HG02759 (cell line): ENCODE results near the gene SLC25A33.
"Not testable (repeated sequence)": the region's sequence is repeated elsewhere in the genome, so short reads cannot be mapped to it uniquely, and the experiment has no call there.

Experiments used
- ATAC-seq: cut with Tn5 transposase; IDR thresholded peaks from one replicate; pipeline ENCODE4 v1.9.1; 2021; ENCODE audit warnings: mild to moderate bottlenecking, moderate library complexity; ENCODE audit not compliant: unreplicated experiment

SLC25A33 gene

GRCh38 chr1:9618909-9619679 lies 79.8 kb downstream of the SLC25A33 start:
- no peak for ATAC-seq

GRCh38 chr1:9621032-9621431 lies 81.8 kb downstream of the SLC25A33 start:
- no peak for ATAC-seq

- ATAC-seq, result no peak
Measured at GRCh38 chr1:9624081-9624480, 84.8 kb downstream of the SLC25A33 start.

GRCh38 chr1:9625030-9625429 lies 85.8 kb downstream of the SLC25A33 start:
- ATAC-seq, result not testable (repeated sequence)

GRCh38 chr1:9626201-9626608 lies 86.9 kb downstream of the SLC25A33 start:
- ATAC-seq, result peak; percentile 43

GRCh38 chr1:9628541-9629444 lies 89.5 kb downstream of the SLC25A33 start:
- no peak for ATAC-seq

- no peak for ATAC-seq
Measured at GRCh38 chr1:9629445-9630201, 90.4 kb downstream of the SLC25A33 start.

GRCh38 chr1:9630331-9631111 lies 91.3 kb downstream of the SLC25A33 start:
- no peak for ATAC-seq

GRCh38 chr1:9631613-9632012 lies 92.3 kb downstream of the SLC25A33 start:
- no peak for ATAC-seq

- no peak for ATAC-seq
Measured at GRCh38 chr1:9633493-9633892, 94.2 kb downstream of the SLC25A33 start.

- no peak for ATAC-seq
Measured at GRCh38 chr1:9634582-9634981, 95.3 kb downstream of the SLC25A33 start.
